RWPE1 (cell line): ENCODE measurements around the gene TBC1D22A.

ENCODE experiments used
- CTCF ChIA-PET: fragments of 350-600 bp; sonication (Branson Sonifier 250); formaldehyde crosslinking; extraction: SDS; loops from one replicate; lab custom pipeline; 2021; lab: Yijun Ruan, JAX
- POLR2A ChIA-PET: fragments of 400-600 bp; formaldehyde crosslinking; extraction: SDS; loops from one replicate; lab custom pipeline; 2020; ENCODE audit warnings: antibody characterized with exemption; ENCODE audit not compliant: low non-redundant PET; lab: Yijun Ruan, JAX
- DNase-seq: peaks from one replicate; pipeline ENCODE4 v3.0.0; 2012; ENCODE audit warnings: low spot score
- H3K27ac ChIP-seq: fragments of 450-650 bp; 2 replicates; pipeline ENCODE4 v1.5.1; 2017
- CTCF ChIP-seq: fragments of 450-650 bp; conservative IDR thresholded peaks from 2 replicates; pipeline ENCODE4 v1.5.1; 2017; ENCODE audit warnings: low read depth, mild to moderate bottlenecking

The TBC1D22A gene

GRCh38 chr22:47009304-47010101 lies 247.1 kb downstream of the TBC1D22A start:
- no peak for TF ChIP-seq CTCF
- ChIA-PET POLR2A (no interaction called here), CTCF (no interaction called here)
- H3K27ac ChIP-seq = no peak overlapping the region
- no peak for DNase-seq

GRCh38 chr22:47010211-47010610 lies 247.8 kb downstream of the TBC1D22A start:
- no peak for TF ChIP-seq CTCF
- no peak overlapping the region for H3K27ac ChIP-seq
- no peak for DNase-seq
- ChIA-PET POLR2A (no interaction called here), CTCF (no interaction called here)

GRCh38 chr22:47011131-47011858 lies 248.8 kb downstream of the TBC1D22A start:
- no peak overlapping the region for H3K27ac ChIP-seq
- ChIA-PET CTCF (no interaction called here), POLR2A (no interaction called here)
- no peak for DNase-seq
- TF ChIP-seq CTCF = no peak

- TF ChIP-seq CTCF = no peak
- POLR2A ChIA-PET = no interaction called here
- H3K27ac ChIP-seq = no peak overlapping the region
- CTCF ChIA-PET = no interaction called here
- DNase-seq = no peak
Observed at GRCh38 chr22:47011859-47012258, 249.4 kb downstream of the TBC1D22A start.

GRCh38 chr22:47012589-47013370 lies 250.3 kb downstream of the TBC1D22A start:
- no peak for TF ChIP-seq CTCF
- ChIA-PET CTCF (interaction anchor here (1.4 kb wide), 1 partner anchor 28 kb away, joined by 3 read pairs; no protein-coding TSS in a partner anchor), POLR2A (no interaction called here)
- DNase-seq = no peak
- no peak overlapping the region for H3K27ac ChIP-seq
